ENCODE data around the gene MAP3K14.
"Not testable (repeated sequence)": the region's sequence is repeated elsewhere in the genome, so short reads cannot be mapped to it uniquely, and the experiment has no call there.

MAP3K14 gene

DNA sequence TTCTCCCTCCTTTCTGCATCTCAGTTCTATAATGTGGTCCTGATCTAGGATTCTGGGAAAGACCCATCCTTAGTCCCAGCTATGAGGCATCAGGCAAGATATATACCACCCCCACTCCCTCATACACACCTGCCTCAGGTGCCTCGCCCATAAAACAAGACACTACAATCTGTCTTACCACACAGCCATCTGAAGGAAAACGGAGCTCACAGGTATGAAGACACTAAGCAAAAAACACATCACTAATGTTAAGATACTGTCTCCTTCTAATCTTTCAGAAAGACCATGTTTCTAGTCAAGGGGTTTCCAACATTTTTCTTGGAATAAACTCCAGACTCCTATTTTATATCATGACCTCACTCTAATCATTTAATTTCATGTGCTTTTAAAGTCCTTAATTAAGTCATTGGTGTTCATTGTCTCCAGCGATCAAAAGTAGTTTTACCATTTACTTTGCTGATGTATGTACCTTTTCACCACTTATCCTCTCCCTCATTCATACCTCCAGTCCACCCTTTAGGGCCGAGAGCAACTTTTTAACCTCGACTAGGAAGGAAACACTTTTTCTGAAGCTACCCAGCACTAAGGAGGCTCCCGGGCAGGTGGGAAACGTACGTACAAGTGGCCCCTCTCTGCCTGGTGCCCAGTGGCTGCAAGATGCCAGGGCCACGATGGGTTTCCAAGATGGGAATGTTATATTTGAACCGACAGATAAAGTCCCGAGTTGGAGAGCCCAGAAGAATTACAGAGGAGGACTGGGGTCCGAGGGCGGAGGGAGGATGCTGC is 979 bp downstream of the MAP3K14 start:
- DNase-seq (ENCODE audit: low spot score) = no peak

DNA sequence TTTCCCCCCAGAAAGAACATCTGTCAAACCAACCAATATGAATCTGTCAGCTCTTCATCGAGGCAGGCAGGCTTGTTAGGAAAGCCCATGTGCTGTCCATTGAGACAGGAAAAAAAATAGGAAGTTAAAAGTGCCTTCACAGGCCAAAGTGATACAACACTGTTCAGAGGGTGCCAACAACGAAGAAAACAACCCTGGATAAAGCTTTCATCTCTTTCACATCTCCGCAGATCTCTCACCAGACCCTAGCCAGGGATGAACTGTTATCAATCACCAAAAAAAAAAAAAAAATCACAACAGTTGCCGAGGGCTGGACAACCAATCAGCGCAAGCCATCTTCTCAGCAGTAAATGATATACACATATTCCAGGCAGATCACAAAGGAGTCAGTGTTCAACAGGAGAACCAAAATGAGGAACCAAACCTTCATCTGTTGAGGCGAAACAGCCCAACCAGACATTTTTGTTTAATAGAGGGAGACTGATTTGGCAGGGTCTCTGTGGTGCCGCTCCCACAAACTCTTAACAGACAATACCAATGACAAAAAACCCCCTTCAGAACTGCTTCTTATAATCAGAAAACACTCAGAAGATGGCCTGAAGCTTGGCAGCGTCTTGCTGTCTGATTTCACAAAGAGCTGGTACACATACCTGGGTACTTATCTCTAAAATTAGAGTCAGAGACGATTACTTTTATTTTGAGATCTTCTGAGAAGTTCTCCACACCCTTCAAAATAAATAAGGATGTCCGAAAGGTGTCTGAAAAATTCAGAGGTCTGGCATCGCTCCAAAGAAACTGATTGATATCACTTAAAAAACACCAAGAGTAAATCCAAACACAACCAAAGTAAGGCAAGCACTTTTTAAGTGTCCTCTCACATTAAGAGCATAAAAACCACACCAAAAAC is 1.8 kb downstream of the MAP3K14 start:
- no peak for DNase-seq (ENCODE audit: low spot score)

DNA sequence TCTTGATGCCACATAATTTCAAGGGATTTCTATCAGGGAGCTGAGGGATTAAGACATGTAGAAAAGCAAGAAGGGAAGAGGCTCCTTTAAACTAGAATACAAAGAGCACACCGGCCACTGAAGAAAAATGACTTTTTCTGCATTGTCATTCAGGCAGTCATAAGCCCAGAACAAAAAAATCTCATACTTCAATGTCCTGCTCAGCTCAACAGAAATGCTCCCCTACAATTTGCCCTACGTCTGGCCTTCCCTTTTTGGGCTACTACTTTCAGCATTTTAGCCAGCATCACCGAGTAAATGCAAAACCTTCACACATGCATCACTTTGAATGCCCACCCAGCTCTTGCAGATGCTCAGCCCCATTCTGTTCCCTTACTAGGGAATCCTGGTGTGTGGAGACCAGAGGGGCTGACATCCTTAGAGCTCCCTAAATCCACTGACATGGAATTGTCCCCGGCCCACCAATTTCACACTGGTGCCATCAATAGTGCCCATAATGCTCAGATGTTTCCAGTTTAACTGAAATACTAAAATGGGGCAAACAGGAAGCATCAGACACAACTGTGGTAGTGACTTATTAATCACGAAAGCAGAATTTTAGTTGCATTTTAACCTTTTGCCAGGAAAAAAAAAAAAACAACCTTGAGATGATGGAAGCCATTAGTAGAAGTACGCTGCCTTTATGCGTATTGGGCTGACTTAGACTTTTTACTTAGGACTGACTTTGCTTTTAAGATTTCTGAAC is 2.7 kb downstream of the MAP3K14 start:
- DNase-seq (ENCODE audit: low spot score) = no peak

DNA sequence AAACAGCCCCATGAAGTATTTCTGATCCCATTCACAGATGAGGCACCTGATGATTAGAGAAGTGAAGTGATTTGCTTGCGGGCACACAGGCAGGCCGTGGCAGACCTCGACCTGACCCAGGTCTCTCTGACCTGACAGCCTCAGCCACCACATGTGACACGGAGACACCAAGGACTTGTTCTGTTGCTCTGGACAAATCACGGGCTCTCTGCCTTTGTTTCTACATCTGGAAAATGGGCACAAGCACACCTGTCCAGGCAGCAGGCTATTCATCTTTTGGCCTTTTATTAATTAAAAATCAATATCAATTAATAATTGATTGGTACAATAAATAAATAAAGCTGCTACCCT is 3.4 kb downstream of the MAP3K14 start:
- no peak for DNase-seq (ENCODE audit: low spot score)

DNA sequence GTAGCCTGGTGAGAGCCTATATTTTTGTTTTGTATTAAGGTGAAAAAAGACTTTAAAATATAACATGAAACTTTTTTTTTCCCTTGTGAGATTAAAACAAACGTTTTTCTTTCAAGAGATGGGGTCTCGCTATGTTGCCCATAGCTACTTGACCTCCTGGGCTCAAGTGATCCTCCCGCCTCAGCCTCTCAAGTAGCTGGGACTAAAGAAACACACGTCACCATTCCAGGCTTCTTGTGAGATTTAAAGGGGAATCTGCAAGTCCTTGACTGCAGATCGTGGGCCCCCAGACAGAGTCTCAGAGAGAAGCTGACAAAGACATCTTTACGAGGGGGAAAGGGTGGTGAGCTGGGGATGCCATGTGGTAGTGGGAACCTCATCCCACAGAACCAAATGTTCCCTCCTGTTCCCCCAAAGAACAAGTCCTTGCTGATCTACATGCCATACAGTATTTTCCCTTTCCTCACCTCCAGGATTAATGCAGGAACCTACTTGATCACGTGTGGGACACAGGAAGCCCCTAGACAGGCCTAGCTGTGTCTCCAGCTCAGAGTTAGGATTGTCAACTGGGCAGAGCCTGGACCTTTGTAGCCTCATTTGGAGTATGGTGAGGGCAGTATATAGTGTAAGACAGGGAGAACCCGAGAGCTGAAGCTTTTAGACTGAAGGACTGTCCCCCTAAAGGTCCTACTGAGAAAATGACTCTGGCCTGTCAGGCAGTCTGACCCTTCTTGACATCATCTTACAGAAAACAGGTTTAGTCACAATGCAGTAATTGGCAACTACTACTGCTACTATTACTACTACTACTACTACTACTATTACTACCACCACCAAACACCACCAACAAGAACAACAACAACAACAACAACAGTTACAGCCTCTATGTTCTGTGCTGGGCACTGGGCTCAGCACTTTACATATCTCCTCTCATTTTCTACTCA is 4.1 kb downstream of the MAP3K14 start:
- DNase-seq (ENCODE audit: low spot score) = no peak

DNA sequence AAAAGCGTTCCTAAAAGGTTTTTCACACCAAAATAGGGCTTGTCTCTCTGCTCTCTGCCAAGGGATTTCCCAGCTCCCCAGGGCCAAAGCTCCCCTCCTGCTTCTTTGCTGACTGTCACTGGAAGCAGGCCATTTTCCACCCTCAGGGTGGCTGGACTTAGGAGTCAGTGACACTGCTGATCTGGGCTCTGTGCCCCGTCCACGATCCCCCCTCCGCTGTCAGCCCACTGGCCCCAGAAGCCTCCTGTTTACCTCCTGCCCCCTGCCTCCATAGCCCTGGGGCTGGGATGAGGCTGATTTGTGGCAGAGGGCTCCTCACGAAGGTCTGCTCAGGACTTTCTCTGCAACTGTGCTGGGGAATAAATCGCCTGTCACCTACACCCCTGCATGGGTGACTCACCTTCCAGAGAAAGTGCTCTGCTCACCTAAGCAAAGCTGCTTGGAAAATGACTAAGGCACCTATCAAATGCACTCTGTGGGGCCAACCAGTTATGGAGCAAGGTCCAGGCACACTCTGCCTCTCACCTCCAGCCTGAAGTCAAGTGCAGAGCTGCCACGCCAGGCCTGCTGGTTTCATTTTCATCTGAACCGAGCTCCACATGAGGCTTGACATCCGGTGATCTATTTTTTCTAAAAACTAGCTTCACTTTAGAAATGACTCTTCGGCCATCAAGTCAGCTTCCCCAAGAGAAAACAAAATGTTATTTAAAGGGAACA is 4.9 kb downstream of the MAP3K14 start:
- DNase-seq (ENCODE audit: low spot score) = no peak

DNA sequence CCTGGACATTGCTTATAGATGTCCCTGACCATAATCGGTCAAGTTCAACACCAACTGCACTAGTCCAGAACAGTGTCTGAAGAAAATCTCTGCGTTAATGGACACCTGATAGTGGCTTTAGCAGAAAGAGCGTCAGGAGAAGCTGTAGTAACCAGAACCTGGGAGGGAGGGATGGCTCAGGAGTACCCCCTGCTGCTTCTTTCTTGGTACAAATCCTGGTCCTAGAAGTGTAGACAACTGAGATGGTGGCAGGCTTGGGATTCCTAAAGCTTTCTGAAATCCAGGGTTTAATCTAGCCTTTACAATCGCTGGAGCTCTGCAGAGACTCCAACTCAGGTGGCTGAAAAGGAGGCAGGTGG is 5.4 kb downstream of the MAP3K14 start:
- no peak for DNase-seq (ENCODE audit: low spot score)

DNA sequence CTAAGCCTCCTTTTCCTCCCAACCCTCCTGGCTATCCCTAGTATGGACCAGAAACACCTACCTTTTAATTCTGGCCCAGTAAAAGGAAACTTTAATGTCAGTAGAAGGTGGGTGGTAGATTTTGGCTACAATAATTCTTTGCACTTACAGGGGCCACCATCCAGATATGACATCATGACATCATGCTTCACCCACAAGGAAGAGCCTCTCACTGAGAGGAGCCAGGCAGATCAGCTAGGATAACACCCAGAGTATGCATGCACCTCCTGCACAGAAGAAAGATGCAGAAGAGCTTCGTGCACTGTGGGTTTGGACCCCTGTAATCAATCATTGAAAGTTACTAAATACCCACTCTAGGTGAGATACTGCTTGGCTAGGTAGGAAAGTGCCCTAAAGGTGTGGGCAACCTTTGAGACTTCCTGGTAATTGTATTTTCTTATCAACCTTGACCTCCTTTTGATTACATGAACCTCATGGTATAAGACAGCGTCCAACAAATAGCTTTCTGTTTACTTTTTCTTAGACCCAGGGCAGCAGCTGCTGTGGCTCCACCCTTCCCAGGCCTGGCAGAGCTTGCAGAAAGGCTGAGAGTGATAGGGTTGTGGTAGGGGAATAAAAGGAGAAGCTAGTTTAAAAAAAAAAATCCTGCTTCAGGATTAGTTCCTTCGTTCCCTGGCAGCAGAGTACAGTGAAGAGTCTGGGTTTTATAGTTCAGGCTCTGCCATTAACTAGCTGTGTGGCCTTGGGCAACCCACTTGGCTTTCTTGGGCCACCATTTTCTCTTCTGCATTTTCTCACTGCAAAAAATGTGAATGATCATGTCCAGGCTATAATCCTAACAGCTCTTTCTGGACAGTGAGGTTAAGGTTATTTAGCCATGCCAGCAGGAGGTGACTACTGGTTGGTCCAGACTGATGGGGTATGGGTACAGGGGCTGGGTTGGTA is 6.2 kb downstream of the MAP3K14 start:
- no peak for DNase-seq (ENCODE audit: low spot score)

DNA sequence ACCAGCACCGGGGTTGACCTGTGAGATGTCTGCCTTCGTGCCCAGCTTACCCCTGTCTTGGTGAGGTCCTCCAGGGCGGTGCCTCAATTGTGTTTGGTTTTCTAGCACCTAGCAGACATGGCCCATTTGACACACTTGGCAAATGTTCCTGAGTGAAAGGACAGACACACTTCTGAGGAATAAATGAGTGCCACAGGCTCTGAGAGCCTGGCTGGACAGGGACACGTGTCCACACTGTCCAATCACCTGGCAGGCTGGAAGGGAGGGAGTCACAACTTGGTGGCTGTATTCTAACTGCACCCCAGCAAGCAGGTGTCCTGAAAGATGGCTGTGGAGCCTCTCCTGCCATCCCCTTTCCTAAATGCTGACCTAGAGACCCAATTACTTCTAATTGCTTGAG is 7.4 kb downstream of the MAP3K14 start:
- no peak for DNase-seq (ENCODE audit: low spot score)

DNA sequence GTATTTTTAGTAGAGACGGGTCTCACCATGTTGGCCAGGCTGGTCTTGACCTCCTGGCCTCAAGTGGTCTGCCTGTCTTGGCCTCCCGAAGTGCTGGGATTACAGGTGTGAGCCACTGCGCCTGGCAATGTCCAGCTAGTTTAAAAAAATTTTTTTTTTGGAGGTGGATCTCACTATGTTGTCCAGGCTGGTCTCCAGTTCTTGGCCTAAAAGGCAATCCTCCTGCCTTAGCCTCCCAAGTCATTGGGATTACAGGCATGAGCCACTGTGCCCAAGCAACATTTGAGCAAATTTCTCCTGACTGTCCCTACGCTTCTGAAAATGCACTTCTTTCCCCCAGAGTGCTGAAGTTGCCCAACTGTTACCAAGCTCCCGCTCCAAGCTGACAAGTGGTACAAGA is 8.0 kb downstream of the MAP3K14 start:
- DNase-seq (ENCODE audit: low spot score) = no peak

DNA sequence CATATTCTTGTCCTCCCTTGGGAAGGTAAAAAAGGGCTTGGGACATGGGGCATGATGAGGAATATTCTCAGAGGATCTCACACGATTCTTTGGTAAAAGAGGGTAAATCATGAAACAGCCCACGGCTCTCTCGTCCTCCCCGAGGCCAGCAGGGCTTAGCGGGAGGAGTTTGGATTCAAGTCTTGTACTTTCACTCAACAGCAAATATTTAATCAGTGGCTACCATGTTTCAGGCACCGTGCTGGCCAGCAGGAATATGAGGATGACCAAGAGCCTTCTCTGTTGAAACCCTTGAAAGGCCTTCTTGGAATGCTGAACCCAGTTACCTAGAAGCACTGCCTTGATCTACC is 8.8 kb downstream of the MAP3K14 start:
- DNase-seq (ENCODE audit: low spot score) = no peak

DNA sequence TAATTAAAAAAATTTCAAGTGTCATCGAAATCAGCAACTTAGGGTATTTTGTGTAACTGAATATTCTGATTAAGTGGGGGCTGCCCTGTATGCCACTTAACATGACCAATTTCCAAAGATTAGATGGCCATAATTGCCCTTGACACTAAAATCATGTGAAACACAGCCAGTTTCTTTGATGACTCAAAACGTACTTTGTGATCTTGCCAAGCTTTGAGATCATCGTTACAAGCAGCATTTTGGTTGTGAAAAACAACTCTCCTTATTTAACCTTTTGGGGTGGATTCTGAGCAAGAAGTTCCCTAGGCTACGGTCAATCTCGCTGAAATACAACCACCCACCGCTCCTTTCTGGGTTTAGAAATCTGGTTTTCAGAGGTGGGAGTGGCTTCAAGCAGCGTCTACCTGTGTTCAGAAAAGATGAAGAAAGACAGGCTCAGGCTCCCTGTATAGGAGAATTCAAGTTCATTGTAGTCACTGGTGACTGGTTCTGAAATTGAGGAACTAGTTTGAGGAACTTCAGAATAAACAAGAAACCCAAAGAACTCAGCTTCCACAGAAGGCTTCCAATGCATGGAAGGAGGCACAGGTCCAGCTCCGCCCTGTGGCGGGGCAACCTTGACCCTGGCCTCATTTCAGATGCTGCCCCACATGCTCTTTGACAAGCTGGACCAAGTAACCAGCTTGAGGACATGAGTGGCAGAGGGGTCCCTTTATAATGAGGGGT is 9.4 kb downstream of the MAP3K14 start:
- DNase-seq (ENCODE audit: low spot score) = no peak

DNA sequence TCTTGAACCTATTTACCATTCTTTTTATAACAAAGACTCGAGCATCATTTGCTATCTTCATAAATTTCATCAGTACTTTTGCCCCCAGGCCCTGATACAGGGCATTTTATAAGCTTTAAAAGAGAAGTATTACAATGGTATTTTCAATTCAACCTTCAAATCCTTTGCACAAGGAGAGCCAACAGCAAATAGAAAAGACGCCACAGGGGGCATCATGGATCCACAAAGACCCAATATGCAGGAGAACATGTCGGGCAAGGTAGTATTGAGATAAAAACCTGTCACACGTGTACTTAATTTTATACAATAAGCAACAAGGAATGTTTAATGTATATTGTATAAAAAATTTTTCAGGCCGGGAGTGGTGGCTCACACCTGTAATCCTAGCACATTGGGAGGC is 10.2 kb downstream of the MAP3K14 start:
- no peak for DNase-seq (ENCODE audit: low spot score)

DNA sequence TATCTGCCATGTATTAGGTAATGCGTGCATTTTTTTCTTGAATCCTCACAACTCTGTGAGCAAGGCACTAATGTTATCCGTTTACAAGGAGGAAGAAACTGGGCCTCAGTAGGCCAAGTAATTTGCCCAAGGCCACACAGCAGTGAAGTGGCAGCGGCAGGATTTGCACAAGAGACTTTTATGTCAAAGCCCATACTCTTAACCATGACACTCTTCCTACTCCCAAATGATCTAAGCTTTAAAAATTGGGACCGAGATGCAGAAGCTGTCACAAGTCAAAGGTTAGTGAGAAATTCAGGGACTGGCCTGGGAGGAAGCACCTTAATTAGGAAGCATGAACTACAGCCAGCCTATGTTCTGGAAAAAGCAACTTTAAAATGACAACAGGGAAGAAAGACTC is 10.7 kb downstream of the MAP3K14 start:
- DNase-seq (ENCODE audit: low spot score) = no peak

DNA sequence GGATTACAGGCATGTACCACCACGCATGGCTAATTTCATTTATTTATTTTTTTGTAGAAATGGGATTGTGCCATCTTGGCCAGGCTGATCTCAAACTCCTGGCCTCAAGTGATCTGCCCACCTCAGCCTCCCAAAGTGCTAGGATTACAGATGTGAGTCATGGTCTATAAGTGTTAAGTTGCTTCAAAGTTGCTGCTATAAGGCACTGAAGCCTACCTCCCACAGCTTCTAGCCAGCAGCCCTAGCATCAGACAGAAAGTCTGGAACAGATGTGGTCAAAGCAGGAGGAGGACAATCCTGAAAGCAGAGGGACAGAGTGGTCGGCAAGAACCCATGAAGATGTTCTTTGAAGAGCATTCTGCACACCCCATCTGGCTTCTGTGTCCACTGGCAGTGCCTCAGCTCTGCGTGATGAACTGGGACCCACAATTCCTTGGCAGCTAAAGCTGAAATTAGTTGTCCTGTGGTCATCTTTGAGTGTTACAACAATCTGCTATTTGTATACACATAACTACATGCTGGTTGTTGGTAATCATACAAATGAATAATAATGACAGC is 11.2 kb downstream of the MAP3K14 start:
- DNase-seq (ENCODE audit: low spot score) = no peak

DNA sequence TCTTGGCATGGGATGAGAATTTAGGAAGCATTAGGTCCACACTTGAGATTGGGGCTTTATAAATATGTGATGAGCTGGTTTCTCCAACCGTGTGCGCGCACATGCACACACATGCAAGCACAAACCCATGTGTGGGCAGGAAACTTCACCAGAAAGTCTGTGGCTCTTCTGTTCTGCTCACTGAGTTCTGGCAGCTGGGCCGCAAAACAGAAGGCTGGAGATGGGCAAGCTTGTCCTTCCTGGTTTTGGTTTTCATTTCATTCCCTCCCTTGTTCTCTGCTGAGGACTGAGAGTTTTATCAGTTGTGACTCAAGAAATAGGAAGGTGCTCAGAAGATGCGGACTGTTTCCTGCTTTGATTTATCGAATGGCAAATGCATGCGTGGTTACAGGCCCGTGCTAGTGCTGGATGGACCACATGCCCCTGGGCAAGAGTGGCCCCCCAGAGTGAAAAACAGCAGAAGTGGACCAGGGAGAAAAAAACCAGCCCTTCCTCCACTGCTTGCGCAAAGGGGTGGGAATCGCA is 14.1 kb downstream of the MAP3K14 start:
- DNase-seq (ENCODE audit: low spot score) = no peak

DNA sequence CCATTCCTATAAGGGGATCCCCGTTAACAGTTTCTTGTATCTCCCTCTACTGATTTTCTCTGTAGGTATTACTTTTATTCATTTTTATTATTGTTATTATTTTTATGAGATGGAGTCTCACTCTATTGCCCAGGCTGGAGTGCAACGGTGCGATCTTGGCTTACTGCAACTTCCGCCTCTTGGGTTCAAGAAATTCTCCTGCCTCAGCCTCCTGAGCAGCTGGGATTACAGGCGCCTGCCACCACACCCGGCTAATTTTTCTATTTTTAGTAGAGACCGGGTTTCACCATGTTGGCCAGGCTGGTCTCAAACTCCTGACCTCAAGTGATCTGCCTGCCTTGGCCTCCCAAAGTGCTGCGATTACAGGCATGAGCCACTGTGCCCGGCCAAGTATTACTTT is 14.6 kb downstream of the MAP3K14 start:
- DNase-seq (ENCODE audit: low spot score) = not testable (repeated sequence)

DNA sequence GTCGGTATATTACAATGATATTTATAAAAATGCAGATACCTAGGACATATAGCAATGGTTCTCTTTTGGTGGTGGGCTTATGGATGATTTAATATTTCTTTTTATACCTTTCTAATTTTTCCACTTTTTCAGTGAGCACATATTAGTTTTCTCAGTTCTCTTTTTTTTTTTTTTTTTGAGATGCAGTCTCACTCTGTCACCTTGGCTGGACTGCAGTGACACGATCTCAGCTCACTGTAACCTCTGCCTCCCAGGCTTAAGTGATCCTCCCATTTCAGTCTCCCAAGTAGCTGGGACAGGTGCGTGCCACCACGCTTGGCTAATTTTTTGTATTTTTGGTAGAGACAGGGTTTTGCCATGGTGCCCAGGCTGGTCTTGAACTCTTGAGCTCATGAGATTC is 15.1 kb downstream of the MAP3K14 start:
- DNase-seq (ENCODE audit: low spot score) = no peak
